C4-2B (cell line): ENCODE results near the gene OTOG.

Experiments
- H3K27ac ChIP-seq: fragments of 450-650 bp; 2 replicates; pipeline ENCODE4 v1.5.1; 2017
- CTCF ChIP-seq: fragments of 450-650 bp; conservative IDR thresholded peaks from 2 replicates; pipeline ENCODE4 v1.5.1; 2017; ENCODE audit warnings: mild to moderate bottlenecking
- ZFX ChIP-seq: fragments of 450-650 bp; IDR thresholded peaks from 2 replicates; pipeline ENCODE4 v1.6.1; 2017

Gene OTOG

GRCh38 chr11:17607083-17607429 is 60.0 kb downstream of the OTOG start:
- TF ChIP-seq CTCF: no peak
- TF ChIP-seq ZFX: no peak
- H3K27ac ChIP-seq: no peak overlapping the region

GRCh38 chr11:17607591-17608570 is 60.8 kb downstream of the OTOG start:
- H3K27ac ChIP-seq: no peak overlapping the region
- no peak for TF ChIP-seq ZFX
- TF ChIP-seq CTCF: no peak

GRCh38 chr11:17608821-17609220 is 61.8 kb downstream of the OTOG start:
- TF ChIP-seq ZFX (no peak), CTCF (no peak)
- no peak overlapping the region for H3K27ac ChIP-seq

GRCh38 chr11:17609291-17610084 is 62.4 kb downstream of the OTOG start:
- no peak overlapping the region for H3K27ac ChIP-seq
- TF ChIP-seq ZFX (no peak), CTCF (no peak)

- TF ChIP-seq ZFX (no peak), CTCF (no peak)
- no peak overlapping the region for H3K27ac ChIP-seq
These were observed 63.2 kb downstream of the OTOG start for GRCh38 chr11:17610085-17610894.

- TF ChIP-seq ZFX (no peak), CTCF (no peak)
- H3K27ac ChIP-seq: no peak overlapping the region
These were observed 64.0 kb downstream of the OTOG start for GRCh38 chr11:17611049-17611448.
